HEK293T (cell line): ENCODE results near the gene FBLIM1.
"Not testable (repeated sequence)": the region's sequence is repeated elsewhere in the genome, so short reads cannot be mapped to it uniquely, and the experiment has no call there.

Experiments
- CTCF ChIA-PET: fragments of 350-600 bp; formaldehyde crosslinking; extraction: SDS; loops from one replicate; lab custom pipeline; 2021; ENCODE audit warnings: antibody characterized with exemption, inconsistent platforms; lab: Yijun Ruan, JAX
- POLR2A ChIA-PET: fragments of 350-600 bp; formaldehyde crosslinking; extraction: SDS; loops from one replicate; lab custom pipeline; 2020; ENCODE audit warnings: antibody characterized with exemption, inconsistent platforms; lab: Yijun Ruan, JAX
- DNase-seq: peaks from one replicate; pipeline ENCODE4 v3.0.0; 2012; ENCODE audit warnings: mixed read lengths; ENCODE audit errors: extremely low spot score
- ARNT ChIP-seq: fragments of 450-650 bp; IDR thresholded peaks from 2 replicates; pipeline ENCODE4 v1.6.1; 2017; ENCODE audit warnings: mild to moderate bottlenecking
- BHLHE40 ChIP-seq: fragments of 450-650 bp; IDR thresholded peaks from 2 replicates; pipeline ENCODE4 v1.6.1; 2016; ENCODE audit warnings: mild to moderate bottlenecking, moderate library complexity, borderline replicate concordance
- CTBP1 ChIP-seq: fragments of 450-650 bp; IDR thresholded peaks from 2 replicates; pipeline ENCODE4 v1.6.1; 2016; ENCODE audit warnings: borderline replicate concordance
- ELF4 ChIP-seq: fragments of 450-650 bp; IDR thresholded peaks from 2 replicates; pipeline ENCODE4 v1.6.1; 2017; ENCODE audit warnings: antibody characterized with exemption
- FOXA1 ChIP-seq: fragments of 450-650 bp; IDR thresholded peaks from 2 replicates; pipeline ENCODE4 v1.6.1; 2016; ENCODE audit warnings: mild to moderate bottlenecking
- FOXK2 ChIP-seq: fragments of 450-650 bp; IDR thresholded peaks from 2 replicates; pipeline ENCODE4 v1.6.1; 2016; ENCODE audit warnings: mild to moderate bottlenecking
- FOXM1 ChIP-seq: fragments of 450-650 bp; IDR thresholded peaks from 2 replicates; pipeline ENCODE4 v1.6.1; 2017; ENCODE audit warnings: mild to moderate bottlenecking, borderline replicate concordance
- HDGF ChIP-seq: fragments of 450-650 bp; IDR thresholded peaks from 2 replicates; pipeline ENCODE4 v1.6.1; 2017; ENCODE audit warnings: antibody characterized with exemption, borderline replicate concordance
- L3MBTL2 ChIP-seq: fragments of 450-650 bp; conservative IDR thresholded peaks from 2 replicates; pipeline ENCODE4 v1.6.1; 2016; ENCODE audit warnings: mild to moderate bottlenecking
- LEF1 ChIP-seq: fragments of 450-650 bp; IDR thresholded peaks from 2 replicates; pipeline ENCODE4 v1.6.1; 2017; ENCODE audit warnings: mild to moderate bottlenecking, borderline replicate concordance
- NFRKB ChIP-seq: fragments of 450-650 bp; IDR thresholded peaks from 2 replicates; pipeline ENCODE4 v1.6.1; 2016; ENCODE audit warnings: mild to moderate bottlenecking, moderate library complexity
- PKNOX1 ChIP-seq: fragments of 450-650 bp; IDR thresholded peaks from 2 replicates; pipeline ENCODE4 v1.6.1; 2016
- SP1 ChIP-seq: fragments of 450-650 bp; IDR thresholded peaks from 2 replicates; pipeline ENCODE4 v1.6.1; 2017
- SUZ12 ChIP-seq: fragments of 450-650 bp; IDR thresholded peaks from 2 replicates; pipeline ENCODE4 v1.6.1; 2016; ENCODE audit warnings: mild to moderate bottlenecking
- TARDBP ChIP-seq: fragments of 450-650 bp; IDR thresholded peaks from 2 replicates; pipeline ENCODE4 v1.6.1; 2016
- ZNF384 ChIP-seq: fragments of 450-650 bp; IDR thresholded peaks from 2 replicates; pipeline ENCODE4 v1.6.1; 2016

The FBLIM1 gene

GRCh38 chr1:15808955-15809354 is 50.4 kb downstream of the FBLIM1 start:
- no peak for TF ChIP-seq NFRKB
- TF ChIP-seq FOXK2 = no peak
- TF ChIP-seq L3MBTL2 = no peak
- no peak for TF ChIP-seq ELF4
- no peak for TF ChIP-seq FOXM1
- TF ChIP-seq SP1 = no peak
- TF ChIP-seq SUZ12 = no peak
- TF ChIP-seq LEF1 = no peak
- no peak for TF ChIP-seq FOXA1
- TF ChIP-seq TARDBP = no peak
- no peak for TF ChIP-seq HDGF
- no peak for TF ChIP-seq BHLHE40
- no peak for TF ChIP-seq CTBP1
- TF ChIP-seq PKNOX1 = no peak
- no peak for TF ChIP-seq ARNT
- TF ChIP-seq ZNF384 = no peak
- DNase-seq = no peak
- POLR2A ChIA-PET = no interaction called here
- CTCF ChIA-PET = no interaction called here

- TF ChIP-seq FOXM1 (no peak), TARDBP (no peak), HDGF (no peak), PKNOX1 (no peak), SP1 (no peak)
- ChIA-PET CTCF (no interaction called here), POLR2A (no interaction called here)
- no peak for DNase-seq
These were observed 51.5 kb downstream of the FBLIM1 start for GRCh38 chr1:15810073-15810472.

- CTCF ChIA-PET = interaction anchor here (1.1 kb wide), 1 partner anchor 25 kb away, joined by 3 read pairs; no protein-coding TSS in a partner anchor
- POLR2A ChIA-PET = interaction anchor here (0.8 to 2.1 kb wide), 2 partner anchors 16 to 21 kb away, joined by 3 to 6 read pairs; no protein-coding TSS in a partner anchor
- no peak for DNase-seq
- TF ChIP-seq L3MBTL2 (no peak), SUZ12 (no peak), FOXA1 (no peak), ARNT (no peak), LEF1 (no peak), FOXK2 (no peak), NFRKB (no peak)
These were observed 58.1 kb downstream of the FBLIM1 start for GRCh38 chr1:15816674-15817073.

- no peak for DNase-seq
- ChIA-PET CTCF (no interaction called here), POLR2A (interaction anchor here (1.1 kb wide), 1 partner anchor 13 kb away, joined by 4 read pairs; no protein-coding TSS in a partner anchor)
- TF ChIP-seq SUZ12 (no peak), BHLHE40 (no peak), L3MBTL2 (no peak), ELF4 (no peak), ZNF384 (no peak), FOXA1 (no peak), NFRKB (no peak), FOXM1 (no peak), SP1 (no peak), CTBP1 (no peak)
These were observed 61.9 kb downstream of the FBLIM1 start for GRCh38 chr1:15820478-15820877.

- POLR2A ChIA-PET = interaction anchor here (1.3 kb wide), 1 partner anchor 8 kb away, joined by 4 read pairs; no protein-coding TSS in a partner anchor
- CTCF ChIA-PET = interaction anchor here (0.6 to 0.9 kb wide), 2 partner anchors 51 to 207 kb away, joined by 3 read pairs; no protein-coding TSS in a partner anchor
- DNase-seq = no peak
- TF ChIP-seq SUZ12 (no peak), ZNF384 (peak; percentile 71; the same call in 1 of the 2 replicates)
These were observed 67.2 kb downstream of the FBLIM1 start for GRCh38 chr1:15825800-15826199.

GRCh38 chr1:15826810-15827507 is 68.4 kb downstream of the FBLIM1 start:
- TF ChIP-seq CTBP1 (no peak), FOXK2 (no peak), L3MBTL2 (no peak), BHLHE40 (no peak), PKNOX1 (no peak), HDGF (no peak), NFRKB (no peak), FOXM1 (no peak), ZNF384 (no peak), SUZ12 (no peak)
- CTCF ChIA-PET = interaction anchor here (1.0 kb wide), 1 partner anchor 11 kb away, joined by 3 read pairs; no protein-coding TSS in a partner anchor
- POLR2A ChIA-PET = no interaction called here
- DNase-seq = no peak

- CTCF ChIA-PET = interaction anchor here (1.0 kb wide), 1 partner anchor 12 kb away, joined by 3 read pairs; no protein-coding TSS in a partner anchor
- POLR2A ChIA-PET = not testable (repeated sequence)
These were observed 69.0 kb downstream of the FBLIM1 start for GRCh38 chr1:15827567-15827966.

More at GRCh38 chr1:15827567-15827966, 69.0 kb downstream of the FBLIM1 start:
- not testable (repeated sequence) for DNase-seq
